MM.1S (cell line): ENCODE measurements around the gene C20orf173.

ENCODE experiments used
- DNase-seq: peaks from one replicate; pipeline ENCODE4 v3.0.0-alpha.2; 2015
- H2AFZ ChIP-seq: fragments of 300-600 bp; sonication (generic); 2 replicates; pipeline ENCODE4 v1.6.0; 2016; ENCODE audit warnings: antibody characterized with exemption, low read length
- H3F3A ChIP-seq: fragments of 300-600 bp; sonication (generic); 2 replicates; pipeline ENCODE4 v1.6.1; 2016; ENCODE audit warnings: mild to moderate bottlenecking, antibody characterized with exemption, low read length, moderate library complexity, mixed read lengths; ENCODE audit not compliant: insufficient read depth
- H3K27ac ChIP-seq: fragments of 300-600 bp; sonication (generic); 2 replicates; pipeline ENCODE4 v1.5.1; 2016; ENCODE audit warnings: mild to moderate bottlenecking, low read length
- H3K27me3 ChIP-seq: fragments of 300-600 bp; sonication (generic); replicated peaks from 2 replicates; pipeline ENCODE4 v1.6.0; 2016; ENCODE audit warnings: low read length; ENCODE audit not compliant: insufficient read depth
- H3K36me3 ChIP-seq: fragments of 300-600 bp; sonication (generic); replicated peaks from 2 replicates; pipeline ENCODE4 v1.6.1; 2016; ENCODE audit warnings: mild to moderate bottlenecking, low read length, mixed read lengths; ENCODE audit not compliant: insufficient read depth
- H3K4me1 ChIP-seq: fragments of 300-600 bp; sonication (generic); 2 replicates; pipeline ENCODE4 v1.6.1; 2016; ENCODE audit warnings: low read length, mixed read lengths
- H3K4me2 ChIP-seq: fragments of 300-600 bp; sonication (generic); 2 replicates; pipeline ENCODE4 v1.6.0; 2016; ENCODE audit warnings: low read depth, low read length
- H3K4me3 ChIP-seq: fragments of 300-600 bp; sonication (generic); 2 replicates; pipeline ENCODE4 v1.5.1; 2016; ENCODE audit warnings: low read length, mixed read lengths
- H3K79me2 ChIP-seq: fragments of 300-600 bp; sonication (generic); 2 replicates; pipeline ENCODE4 v1.6.1; 2016; ENCODE audit warnings: mixed run types, low read length, mixed read lengths
- H3K9ac ChIP-seq: fragments of 300-600 bp; sonication (generic); 2 replicates; pipeline ENCODE4 v1.6.1; 2016; ENCODE audit warnings: low read length, mixed read lengths
- H3K9me2 ChIP-seq: fragments of 300-600 bp; sonication (generic); replicated peaks from 2 replicates; pipeline ENCODE4 v1.6.1; 2016; ENCODE audit warnings: mild to moderate bottlenecking, low read length, mixed read lengths; ENCODE audit not compliant: insufficient read depth
- H3K9me3 ChIP-seq: fragments of 300-600 bp; sonication (generic); replicated peaks from 2 replicates; pipeline ENCODE4 v1.6.1; 2016; ENCODE audit warnings: mild to moderate bottlenecking, low read length, mixed read lengths; ENCODE audit not compliant: insufficient read depth
- H4K20me1 ChIP-seq: fragments of 300-600 bp; sonication (generic); 2 replicates; pipeline ENCODE4 v1.6.1; 2016; ENCODE audit warnings: mild to moderate bottlenecking, low read length, moderate library complexity, mixed read lengths; ENCODE audit not compliant: insufficient read depth
- CTCF ChIP-seq: fragments of 300-600 bp; sonication (generic); IDR thresholded peaks from 2 replicates; pipeline ENCODE4 v1.5.1; 2016; ENCODE audit warnings: antibody characterized with exemption, low read length, mixed read lengths
- EZH2 ChIP-seq: fragments of 300-600 bp; sonication (generic); optimal IDR thresholded peaks from 2 replicates; pipeline ENCODE3; 2017; ENCODE audit warnings: low read depth, mild to moderate bottlenecking, antibody characterized with exemption, low read length, mixed read lengths
- EZH2phosphoT487 ChIP-seq: fragments of 300-600 bp; sonication (generic); IDR thresholded peaks from 2 replicates; pipeline ENCODE4 v1.6.1; 2018; ENCODE audit warnings: antibody characterized with exemption, low read length

C20orf173 gene

GRCh38 chr20:35504751-35505150 lies 24.7 kb downstream of the C20orf173 start:
- Histone ChIP-seq H3K9ac (no peak overlapping the region), H3K9me2 (no peaks in the 10 kb centered on the region), H4K20me1 (no peaks in the 10 kb centered on the region), H3K4me1 (peaks cover 17% of the 10 kb centered on the region), H3K9me3 (no peaks in the 10 kb centered on the region), H3K79me2 (no peaks in the 10 kb centered on the region), H3K36me3 (no peaks in the 10 kb centered on the region), H3K27me3 (no peaks in the 10 kb centered on the region), H3K27ac (no peak overlapping the region), H3K4me3 (no peak overlapping the region), H3F3A (peaks cover 15% of the 10 kb centered on the region; the same call in 1 of the 2 replicates), H2AFZ (no peak overlapping the region), H3K4me2 (no peak overlapping the region)
- TF ChIP-seq EZH2 (no peak), CTCF (no peak), EZH2phosphoT487 (no peak)
- DNase-seq, result no peak

GRCh38 chr20:35503841-35504561 lies 25.5 kb downstream of the C20orf173 start:
- no peak for DNase-seq
- H3K4me3 ChIP-seq, result no peak overlapping the region
- no peaks in the 10 kb centered on the region for H3K79me2 ChIP-seq
- no peaks in the 10 kb centered on the region for H4K20me1 ChIP-seq
- no peak overlapping the region for H3K9ac ChIP-seq
- H3K27me3 ChIP-seq, result no peaks in the 10 kb centered on the region
- peaks cover 15% of the 10 kb centered on the region; the same call in 1 of the 2 replicates for H3F3A ChIP-seq
- H3K27ac ChIP-seq, result no peak overlapping the region
- H3K9me2 ChIP-seq, result no peaks in the 10 kb centered on the region
- no peak overlapping the region for H2AFZ ChIP-seq
- H3K9me3 ChIP-seq, result no peaks in the 10 kb centered on the region
- H3K4me2 ChIP-seq, result no peak overlapping the region
- TF ChIP-seq EZH2 (no peak), CTCF (no peak), EZH2phosphoT487 (no peak)
- no peaks in the 10 kb centered on the region for H3K36me3 ChIP-seq
- H3K4me1 ChIP-seq, result peaks cover 17% of the 10 kb centered on the region

- Histone ChIP-seq H3K27ac (no peak overlapping the region), H3K9ac (no peak overlapping the region), H3K4me3 (no peak overlapping the region), H3K27me3 (no peaks in the 10 kb centered on the region), H3K79me2 (no peaks in the 10 kb centered on the region), H3K9me2 (no peaks in the 10 kb centered on the region), H3F3A (peaks cover 15% of the 10 kb centered on the region; the same call in 1 of the 2 replicates), H3K4me2 (no peak overlapping the region), H3K9me3 (no peaks in the 10 kb centered on the region), H3K4me1 (peaks cover 17% of the 10 kb centered on the region), H2AFZ (no peak overlapping the region), H3K36me3 (no peaks in the 10 kb centered on the region), H4K20me1 (no peaks in the 10 kb centered on the region)
- no peak for TF ChIP-seq CTCF
- no peak for DNase-seq
These were observed 26.2 kb downstream of the C20orf173 start for GRCh38 chr20:35503281-35503680.
